ENCODE measurements around the gene MS4A2.
"Not testable (repeated sequence)": the region's sequence is repeated elsewhere in the genome, so short reads cannot be mapped to it uniquely, and the experiment has no call there.

The MS4A2 gene

DNA sequence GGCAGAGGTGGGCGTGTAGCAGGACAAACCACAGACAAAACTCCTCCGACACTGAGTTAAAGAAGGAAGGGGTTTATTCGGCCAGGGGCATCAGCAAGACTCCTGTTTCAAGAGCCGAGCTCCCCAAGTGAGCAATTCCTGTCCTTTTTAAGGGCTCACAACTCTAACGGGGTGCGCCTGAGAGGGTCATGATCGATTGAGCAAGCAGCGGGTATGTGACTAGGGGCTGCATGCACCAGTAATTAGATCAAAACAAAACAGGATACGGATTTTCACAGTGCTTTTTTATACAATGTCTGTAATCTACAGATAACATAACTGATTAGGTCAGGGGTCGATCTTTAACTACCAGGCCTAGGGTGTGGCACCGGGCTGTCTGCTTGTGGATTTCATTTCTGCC lies 12.9 kb downstream of the MS4A2 start:
- not testable (repeated sequence) for DNase-seq (ENCODE audit: low read depth, low spot score)

DNA sequence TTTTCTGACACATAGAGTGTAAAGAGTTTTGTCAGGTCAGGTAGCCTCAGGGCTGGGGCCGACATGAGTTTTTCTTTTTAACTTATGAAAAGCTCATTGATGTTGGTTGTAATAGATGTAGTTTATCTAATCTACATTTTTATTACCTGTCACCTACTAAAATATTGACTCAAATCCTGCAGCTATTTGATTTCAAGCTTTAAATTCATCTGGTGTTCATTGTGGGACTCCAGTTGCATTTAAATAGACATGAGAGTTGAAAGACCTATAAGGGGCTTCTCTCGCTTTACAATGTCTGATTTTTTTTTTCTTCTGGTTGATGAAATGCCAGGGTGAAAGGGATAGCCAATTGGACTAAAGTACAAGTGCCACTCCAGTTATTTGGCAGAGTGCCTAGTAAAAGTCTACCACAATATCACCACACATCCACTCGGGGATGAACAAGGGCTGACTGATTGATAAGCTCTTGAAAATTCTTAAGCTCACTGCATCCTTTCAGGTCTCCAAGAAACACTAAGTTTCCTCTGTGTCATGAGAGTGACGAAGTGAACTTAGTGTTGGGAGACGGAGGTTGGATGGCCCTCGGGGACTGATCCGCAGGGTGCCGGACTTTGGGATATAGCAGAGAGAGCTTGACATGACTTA lies 16.1 kb downstream of the MS4A2 start:
- DNase-seq (ENCODE audit: low read depth, low spot score): not testable (repeated sequence)

DNA sequence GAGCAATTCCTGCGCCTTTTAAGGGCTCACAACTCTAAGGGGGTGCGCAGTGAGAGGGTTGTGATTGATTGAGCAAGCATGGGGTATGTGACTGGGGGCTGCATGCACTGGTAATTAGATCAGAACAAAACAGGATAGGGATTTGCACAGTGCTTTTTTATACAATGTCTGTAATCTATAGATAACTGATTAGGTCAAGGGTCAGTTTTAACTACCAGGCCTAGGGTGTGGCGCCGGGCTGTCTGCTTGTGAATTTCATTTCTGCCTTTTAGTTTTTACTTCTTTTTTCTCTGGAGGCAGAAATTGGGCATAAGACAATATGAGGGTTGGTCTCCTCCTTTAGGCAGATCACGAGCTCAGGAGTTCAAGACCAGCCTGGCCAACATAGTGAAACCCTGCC lies 20.2 kb downstream of the MS4A2 start:
- DNase-seq (ENCODE audit: low read depth, low spot score): not testable (repeated sequence)

DNA sequence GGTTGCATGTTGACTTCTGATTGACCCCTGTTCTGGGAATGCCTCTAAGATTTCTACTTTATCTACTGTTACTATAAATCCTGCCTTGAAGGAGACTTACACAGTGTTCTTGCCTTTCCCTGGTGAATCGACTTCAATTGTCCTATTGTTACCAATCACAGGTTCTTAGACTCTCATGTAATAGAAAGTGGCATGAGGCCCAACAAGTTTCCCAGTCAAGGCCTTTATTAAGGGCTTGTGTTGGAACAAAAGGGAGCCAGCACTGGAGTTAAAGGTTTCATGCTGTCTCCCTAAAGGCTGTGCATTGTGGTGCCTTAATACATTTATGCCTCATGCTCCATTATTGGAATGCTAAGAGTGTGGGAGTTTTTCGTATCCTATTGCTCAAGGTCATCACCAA lies 23.3 kb downstream of the MS4A2 start:
- no peak for DNase-seq (ENCODE audit: low read depth, low spot score)

DNA sequence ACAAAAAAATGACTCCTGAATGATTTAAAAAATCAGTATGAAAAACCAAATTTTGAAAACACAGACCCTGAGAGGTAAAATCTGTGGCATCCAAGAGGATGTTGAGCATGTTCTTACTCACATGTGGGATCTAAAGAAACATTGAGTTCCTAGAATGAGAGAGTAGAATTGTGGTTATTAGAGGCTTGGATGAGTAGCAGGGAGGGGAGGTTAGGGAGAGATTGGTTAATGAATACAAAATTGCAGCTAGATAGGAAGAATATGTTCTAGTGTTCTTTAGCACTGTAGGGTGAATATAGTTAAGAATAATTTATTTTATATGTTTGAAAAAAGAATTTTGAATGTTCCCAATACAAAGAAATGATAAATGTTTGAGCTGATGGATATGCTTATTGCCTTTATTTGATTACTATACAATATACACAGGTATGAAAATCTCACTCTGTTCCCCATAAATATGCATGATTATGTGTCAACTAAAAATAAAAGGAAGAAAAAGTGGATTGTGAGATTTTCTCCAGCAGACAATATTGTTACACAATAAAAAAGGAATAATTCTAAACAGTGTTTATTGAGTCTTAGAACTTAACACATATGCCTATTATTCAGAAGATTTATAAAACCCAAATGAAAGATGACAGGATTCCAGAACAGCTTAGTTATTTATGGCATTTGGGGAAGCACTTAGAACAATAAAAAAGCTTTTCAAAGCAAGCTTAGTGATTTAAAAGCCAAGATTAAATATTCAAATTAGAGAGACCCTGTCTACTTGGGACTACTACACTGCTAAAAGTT lies 28.7 kb downstream of the MS4A2 start:
- DNase-seq (ENCODE audit: low read depth, low spot score): no peak

DNA sequence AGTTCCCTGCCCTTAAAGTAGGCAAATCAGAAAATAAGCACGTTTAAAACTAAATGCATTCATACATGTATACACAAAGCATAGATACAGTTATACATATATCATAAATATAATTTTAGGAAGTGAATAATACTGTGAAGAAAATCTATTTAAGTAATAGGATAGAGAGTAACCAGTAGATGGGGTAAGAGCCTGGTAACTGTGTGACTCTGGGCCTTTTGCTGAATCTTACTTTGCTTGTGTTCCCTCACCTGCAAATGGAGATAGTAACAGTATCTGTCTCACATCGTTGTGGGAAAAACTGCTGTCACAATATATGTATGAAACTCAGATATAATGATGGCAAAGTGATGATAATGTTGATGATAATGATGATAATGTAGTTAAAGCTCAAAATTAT lies 29.9 kb downstream of the MS4A2 start:
- no peak for DNase-seq (ENCODE audit: low read depth, low spot score)

DNA sequence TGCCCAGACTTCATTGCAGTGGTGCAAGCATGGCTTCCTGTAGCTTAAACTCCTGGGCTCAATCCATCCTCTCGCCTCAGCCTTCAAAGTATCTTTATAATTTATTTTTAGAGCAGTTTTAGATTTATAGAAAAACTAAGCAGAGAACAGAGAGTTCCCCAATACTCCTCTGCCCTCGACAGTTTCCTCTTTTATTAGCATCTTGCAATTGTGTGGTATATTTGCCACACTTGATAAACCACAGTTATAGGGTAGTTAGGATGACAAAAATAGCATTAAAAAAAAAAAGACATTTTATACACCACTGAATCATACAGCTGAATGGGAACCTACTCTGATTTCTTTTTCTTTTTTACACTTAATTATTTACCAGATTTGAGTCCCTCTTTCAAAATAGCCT lies 31.2 kb downstream of the MS4A2 start:
- no peak for DNase-seq (ENCODE audit: low read depth, low spot score)

DNA sequence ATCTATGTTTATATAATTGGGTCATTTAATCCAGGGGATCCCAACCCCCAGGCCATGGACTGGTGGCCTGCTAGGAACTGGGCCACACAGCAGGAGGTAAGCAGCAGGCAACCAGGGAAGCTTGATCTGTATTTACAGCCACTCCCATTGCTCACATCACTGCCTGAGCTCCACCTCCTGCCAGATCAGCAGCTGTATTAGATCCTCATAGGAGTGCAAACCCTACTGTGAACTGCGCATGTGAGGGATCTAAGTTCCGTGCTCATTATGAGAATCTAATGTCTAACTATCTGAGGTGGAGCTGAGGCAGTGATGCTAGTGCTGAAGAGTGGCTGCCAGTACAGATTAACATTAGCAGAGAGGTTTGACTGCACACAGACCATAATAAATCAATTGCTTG lies 32.8 kb downstream of the MS4A2 start:
- no peak for DNase-seq (ENCODE audit: low read depth, low spot score)

DNA sequence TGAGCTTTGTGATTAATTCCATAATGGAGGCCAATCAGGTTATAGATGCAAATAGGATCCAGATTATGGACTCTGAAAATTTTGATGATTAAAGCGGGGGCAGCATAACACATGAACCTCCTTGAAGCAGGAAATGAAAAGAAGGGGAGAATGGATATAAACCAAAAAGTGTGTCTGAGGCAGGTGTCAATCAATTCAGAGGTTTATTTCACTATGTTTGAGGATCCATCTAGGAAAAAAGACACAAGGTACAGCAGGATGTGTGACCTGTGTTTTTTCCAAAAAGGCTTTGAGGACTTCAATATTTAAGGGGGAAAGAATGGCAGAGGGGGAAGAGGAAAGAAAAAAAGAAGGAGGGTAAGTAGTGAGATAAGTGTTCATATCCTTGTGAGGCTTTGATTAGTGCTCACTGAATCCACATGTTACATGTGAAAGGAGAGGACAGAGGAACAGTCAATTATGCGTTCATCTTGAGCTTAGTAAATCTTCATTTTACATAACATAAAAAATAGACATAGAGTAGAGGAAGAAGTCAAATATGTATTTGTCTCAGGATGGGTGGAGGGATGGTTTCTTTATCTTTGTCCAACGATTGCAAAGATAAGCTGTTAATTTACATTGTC lies 34.1 kb downstream of the MS4A2 start:
- DNase-seq (ENCODE audit: low read depth, low spot score): no peak

DNA sequence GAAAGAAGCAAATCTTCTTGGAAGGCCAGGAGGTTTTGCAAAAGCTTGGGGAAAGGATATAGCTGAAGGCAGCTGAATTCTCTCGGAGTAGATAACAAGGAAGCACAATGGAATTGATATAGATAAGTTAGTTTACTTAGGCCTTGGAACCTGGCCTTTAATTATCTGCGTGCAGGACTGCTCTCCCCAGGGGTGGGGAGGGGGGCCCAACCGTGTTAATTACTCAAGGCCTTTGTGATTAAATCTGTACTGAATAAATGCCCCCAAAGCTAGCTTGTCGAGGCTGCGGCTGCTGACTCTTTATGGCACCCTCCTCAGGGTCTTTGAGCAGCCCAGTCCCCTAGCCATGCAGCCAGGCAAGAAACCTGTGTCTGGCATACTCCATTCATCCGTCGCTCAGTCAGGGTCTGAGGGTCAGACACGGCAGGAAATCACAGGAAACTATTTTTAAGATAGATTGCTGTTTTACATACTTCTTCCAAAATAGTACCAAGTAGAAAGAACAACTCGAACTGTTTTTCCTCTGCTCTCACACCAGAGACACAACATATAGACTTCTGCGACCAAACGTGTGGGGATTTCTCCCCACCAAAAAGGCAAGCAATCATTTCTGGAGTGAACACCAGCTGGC lies 36.5 kb downstream of the MS4A2 start:
- DNase-seq (ENCODE audit: low read depth, low spot score): no peak

DNA sequence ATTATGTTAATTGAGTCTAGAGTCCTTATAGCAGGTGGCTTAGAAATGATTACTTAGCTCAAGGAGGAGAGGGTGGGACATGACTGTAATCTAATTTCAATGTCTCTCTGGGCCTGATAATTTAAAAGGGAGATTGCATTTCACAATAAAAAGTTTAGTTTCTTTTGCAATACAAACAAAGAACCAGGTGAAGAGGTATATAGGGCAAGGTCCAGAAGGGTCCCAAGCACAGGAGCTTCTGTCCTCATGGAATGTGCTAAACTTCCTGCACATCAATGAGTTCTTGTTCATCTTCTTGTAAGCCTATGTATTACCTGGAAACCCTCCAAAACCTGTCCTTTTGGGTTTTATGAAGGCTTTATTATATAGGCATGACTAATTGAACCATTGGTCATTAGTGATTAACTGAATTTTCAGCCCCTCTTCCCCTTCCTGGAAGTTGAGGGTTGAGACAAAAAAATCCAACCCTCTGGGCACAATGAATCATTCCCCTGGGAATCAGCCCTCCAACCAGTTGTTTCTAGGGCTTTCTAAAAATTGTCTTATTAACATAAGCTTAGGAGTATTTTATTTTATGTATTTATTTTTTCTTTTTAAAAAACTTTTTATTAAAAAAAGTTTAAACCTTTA lies 37.6 kb downstream of the MS4A2 start:
- no peak for DNase-seq (ENCODE audit: low read depth, low spot score)

DNA sequence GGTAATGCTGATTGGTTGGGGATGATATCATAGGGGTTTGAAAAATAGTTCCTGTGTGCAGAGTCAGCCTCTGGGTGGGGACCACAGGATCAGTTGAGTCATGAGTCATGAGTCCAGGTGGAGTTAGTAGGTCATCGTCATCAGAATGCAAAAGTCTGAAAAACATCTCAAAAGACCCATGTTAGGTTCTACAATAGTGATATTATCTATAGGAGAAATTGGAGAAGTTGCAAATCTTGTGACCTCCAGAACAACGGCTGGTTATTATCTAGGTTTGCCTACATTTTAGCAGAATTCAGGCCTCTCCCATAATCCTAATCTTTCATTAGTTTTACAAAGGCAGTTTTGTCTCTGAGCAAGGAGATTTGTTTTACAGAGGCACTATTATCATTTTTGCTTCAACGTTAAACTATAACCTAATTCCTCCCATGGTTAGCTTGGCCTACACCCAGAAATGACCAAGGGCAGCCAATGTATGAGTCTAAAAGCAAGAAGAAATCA lies 38.9 kb downstream of the MS4A2 start:
- DNase-seq (ENCODE audit: low read depth, low spot score): no peak

DNA sequence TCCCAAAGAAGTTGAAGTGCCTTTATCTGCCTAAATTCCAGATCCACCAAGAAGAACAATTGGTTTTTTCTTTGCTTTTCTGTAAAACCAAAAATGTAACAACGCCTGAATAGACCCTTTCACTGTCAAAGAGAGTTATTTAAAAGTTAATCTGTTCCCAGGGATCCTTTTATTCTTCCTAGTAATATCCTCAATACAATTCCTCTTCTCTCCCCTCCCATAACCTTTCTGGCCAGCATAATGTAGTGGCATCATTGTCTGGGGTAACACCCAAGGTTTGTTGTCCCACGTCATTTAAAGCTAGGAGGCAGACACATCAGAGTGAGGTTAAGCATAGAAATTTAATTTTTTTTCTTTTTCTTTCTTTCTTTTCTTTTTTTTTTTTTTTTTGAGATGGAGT lies 39.9 kb downstream of the MS4A2 start:
- DNase-seq (ENCODE audit: low read depth, low spot score): no peak

DNA sequence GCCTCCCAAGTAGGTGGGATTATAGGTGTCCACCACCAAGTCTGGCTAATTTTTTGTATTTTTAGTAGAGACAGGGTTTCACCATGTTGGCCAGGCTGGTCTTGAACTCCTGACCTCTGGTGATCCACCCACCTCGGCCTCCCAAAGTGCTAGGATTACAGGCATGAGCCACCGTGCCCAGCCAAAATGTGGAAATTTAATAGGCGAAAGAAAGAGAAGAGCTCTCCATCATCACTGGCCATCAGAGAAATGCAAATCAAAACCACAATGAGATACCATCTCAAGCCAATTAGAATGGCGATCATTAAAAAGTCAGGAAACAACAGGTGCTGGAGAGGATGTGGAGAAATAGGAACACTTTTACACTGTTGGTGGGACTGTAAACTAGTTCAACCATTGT lies 40.4 kb downstream of the MS4A2 start:
- not testable (repeated sequence) for DNase-seq (ENCODE audit: low read depth, low spot score)

DNA sequence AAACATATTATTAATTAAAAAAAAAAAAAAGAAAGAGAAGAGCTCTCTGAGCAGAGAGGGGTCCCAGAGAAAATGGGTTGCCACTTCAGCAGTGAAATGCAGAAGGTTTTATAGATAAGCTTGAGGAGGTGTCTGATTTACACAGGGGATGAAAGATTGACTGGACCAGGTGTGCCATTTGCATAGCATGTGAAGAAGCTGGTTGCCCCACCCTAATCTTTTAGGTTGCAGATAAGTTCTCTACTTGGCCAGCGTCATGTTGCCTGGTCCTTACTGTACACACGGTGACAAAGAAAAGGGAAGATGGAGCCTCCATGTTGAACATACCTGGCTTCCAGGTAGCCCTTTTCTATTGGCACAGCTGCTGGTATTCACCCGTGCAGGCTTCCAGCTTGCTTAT lies 41.4 kb downstream of the MS4A2 start:
- no peak for DNase-seq (ENCODE audit: low read depth, low spot score)

DNA sequence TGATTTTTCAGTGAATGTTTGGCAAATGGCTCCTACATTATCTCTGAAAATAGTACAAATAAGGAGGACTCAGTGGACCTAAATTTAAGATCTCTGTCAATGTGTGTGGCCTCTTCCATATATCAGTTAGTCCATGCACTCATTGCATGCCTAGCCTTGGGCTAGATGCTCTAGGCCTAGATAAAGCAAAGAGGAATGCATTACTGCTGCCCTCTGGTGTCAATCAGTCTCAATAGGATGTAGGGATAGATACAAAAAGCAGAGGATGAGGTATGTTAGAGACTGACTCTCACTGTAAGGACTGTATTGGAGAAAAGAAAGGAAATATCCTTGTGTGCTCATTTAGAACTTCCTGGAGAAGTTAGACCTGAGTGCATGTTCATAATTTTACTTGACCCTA lies 42.0 kb downstream of the MS4A2 start:
- DNase-seq (ENCODE audit: low read depth, low spot score): no peak

DNA sequence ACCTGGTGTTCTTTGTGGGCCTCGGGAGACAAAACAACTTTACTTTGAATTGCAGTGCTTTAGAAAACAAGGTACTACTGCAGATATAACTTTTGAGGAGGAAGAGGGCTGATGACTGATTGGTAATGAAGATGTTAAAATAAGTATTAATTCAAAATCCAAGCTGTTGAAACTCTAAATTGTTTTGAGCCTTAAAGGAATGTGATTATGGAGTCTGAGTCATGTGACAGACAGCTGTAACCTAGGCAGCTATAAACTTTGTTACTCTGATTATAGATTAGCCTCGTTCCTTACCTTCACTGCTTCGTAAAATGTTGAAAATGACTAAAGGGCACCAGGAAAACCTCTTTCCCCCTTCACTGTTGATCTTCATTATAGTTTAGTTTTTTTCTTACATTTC lies 43.4 kb downstream of the MS4A2 start:
- no peak for DNase-seq (ENCODE audit: low read depth, low spot score)

DNA sequence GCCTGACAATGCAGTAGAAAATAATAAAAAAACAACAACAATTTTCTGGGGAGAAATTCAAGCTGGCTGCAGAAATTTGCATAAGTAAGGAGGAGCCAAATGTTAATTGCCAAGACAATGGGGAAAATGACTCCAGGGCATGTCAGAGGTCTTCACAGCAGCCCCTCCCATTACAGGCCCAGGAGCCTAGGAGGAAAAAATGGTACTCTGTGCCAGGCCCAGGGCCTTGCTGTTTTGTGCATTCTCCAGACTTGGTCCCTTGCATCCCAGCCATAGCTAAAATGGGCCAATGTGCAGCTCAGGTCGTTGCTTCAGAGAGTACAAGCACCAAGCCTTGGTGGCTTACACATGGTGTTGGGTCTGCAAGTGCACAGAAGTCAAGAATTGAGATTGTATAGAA lies 45.5 kb downstream of the MS4A2 start:
- no peak for DNase-seq (ENCODE audit: low read depth, low spot score)

DNA sequence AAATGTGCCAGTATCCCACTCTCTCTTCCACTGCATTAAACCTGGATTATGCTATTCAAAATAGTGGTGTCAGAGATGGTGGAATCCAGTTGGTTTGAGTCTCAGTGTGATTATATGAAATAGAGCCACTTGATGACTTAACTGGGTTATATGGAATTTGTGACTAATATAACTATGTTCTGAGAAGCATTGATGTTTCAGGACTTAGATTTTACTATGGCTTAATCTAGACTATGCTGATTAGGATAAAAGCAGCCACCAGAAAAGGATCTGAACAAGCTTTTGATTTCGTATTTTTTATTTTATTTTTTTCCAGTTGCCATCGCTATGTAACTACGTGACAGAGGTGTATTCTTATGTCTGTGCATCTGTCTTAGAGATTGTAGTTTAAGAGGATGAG lies 55.3 kb downstream of the MS4A2 start:
- DNase-seq (ENCODE audit: low read depth, low spot score): no peak

DNA sequence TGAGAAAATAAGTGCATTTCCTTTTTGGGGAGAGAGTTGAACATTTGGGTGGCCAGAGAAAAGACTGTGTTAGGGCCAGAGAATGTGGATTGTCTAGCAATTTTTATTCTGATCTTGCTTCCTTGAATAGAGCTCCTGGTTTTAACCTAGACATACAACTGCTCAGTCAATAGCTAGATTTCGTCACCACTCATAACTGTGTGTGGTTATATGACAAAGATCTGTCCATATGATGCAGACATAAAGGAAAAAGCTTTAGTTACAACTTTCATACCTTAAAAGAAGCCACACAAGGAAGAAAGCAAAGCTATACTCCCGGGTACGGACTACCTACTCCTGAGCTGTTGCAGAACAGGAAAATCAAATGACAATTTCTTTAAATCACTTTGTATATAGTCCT lies 57.2 kb downstream of the MS4A2 start:
- DNase-seq (ENCODE audit: low read depth, low spot score): no peak

All from activated naive CD8-positive, alpha-beta T cell treated with anti-CD3 and anti-CD28 coated beads, Interleukin-2, amount 50 U/mL, for 16 hours (primary cell).